HG03565 (cell line): Measurements from ENCODE around the gene SNCB.

Experiments used
- ATAC-seq: cut with Tn5 transposase; IDR thresholded peaks from one replicate; pipeline ENCODE4 v1.9.1; 2021; ENCODE audit warnings: mild to moderate bottlenecking, moderate library complexity; ENCODE audit not compliant: unreplicated experiment

The SNCB gene

GRCh38 chr5:176629853-176630680, at the start of gene SNCB, which contains the start of gene EIF4E1B:
Gene SNCB (minus strand): TSS chr5:176630534. CDS start chr5:176629654, 880 bp downstream.
Gene EIF4E1B (plus strand): TSS chr5:176630675. CDS start chr5:176642788, 12,113 bp downstream.
- ATAC-seq = no peak

DNA sequence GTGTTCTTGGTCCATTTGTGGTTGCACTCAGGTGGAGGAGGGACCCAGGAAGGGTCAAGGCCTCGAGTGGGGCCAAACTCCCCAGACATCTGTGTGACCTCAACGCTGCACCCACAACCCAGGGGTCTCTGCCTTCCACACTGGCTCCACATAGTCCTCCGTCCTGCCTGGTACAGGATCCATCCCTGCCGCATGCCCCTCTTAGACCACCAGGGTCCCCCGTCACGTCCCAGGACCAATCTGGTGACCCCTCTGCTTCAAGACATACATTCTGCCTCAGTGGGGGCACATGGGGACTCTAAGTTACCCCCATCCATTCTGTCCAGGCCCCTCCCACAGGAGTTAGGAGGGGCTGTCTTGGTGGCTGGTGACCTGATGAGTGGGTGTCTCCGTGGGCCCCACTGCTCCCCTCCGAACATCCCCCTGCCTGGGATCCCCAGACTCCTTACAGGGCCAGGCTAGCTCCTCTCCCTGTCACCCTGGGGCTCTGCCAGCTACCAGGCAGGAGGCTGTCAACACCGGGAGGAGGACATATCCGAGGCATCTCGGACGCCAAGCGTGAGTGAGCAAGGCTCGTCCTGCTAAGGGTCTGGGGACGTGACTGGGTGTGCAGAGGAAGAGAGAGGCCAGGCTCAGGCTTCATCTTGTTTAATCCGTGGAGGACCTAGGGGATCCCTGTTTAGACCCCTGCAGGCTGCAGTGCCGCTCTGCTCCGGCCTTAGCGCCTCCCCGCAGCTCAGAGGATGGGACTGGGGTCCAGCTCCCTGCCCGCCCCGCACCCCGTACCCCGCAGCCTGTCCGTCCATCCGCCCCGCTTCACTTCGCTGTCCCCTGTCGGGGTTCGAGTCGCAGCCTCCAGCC, 49.3 kb upstream of the SNCB start:
- no peak for ATAC-seq

DNA sequence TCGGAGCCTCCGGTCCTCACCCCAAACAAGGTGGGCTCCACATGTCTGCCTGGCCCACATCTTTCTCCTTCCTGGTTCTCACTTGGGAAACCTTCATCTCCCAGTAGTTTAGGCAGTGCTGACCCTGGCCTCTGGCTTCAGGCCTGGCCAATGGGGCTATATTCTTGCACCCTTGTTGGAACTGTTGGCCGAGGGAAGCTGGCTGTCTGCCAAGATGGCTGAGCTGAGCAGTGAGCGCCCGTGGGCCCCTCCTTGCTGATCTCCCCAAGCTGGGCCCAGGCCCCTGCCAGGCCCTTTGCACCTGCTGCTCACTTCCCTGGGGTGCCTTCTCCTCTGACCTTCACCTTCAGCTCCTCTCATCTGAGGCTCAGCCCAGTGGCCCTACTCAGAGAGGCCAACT, 48.2 kb upstream of the SNCB start:
- ATAC-seq = no peak

- no peak for ATAC-seq
These were observed 47.0 kb upstream of the SNCB start for GRCh38 chr5:176677209-176677939.

DNA sequence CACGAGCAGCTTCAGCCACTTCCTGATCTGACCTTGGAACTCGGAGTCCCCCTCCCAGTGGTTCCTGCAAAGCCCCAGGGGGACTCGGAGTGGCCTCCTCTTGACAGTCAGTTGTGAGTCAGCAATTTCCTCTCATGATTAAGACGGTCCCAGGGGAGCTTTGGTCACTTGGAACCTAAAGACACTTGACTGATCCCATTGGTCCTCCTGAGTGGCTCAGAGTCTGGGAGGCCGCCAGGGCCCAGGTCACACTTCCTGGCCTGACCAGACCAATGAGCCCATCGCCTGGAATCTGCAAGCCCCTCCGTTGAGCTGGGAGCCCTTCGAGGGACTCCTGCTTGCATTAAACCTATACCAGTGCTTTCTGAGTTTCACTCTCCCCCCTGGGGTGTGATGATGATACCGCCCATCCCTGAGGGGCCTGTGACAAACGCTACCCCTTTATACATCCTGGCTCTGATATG, 46.1 kb upstream of the SNCB start:
- ATAC-seq = peak; percentile 78

GRCh38 chr5:176675676-176676360, 45.5 kb upstream of the SNCB start:
- ATAC-seq = no peak

DNA sequence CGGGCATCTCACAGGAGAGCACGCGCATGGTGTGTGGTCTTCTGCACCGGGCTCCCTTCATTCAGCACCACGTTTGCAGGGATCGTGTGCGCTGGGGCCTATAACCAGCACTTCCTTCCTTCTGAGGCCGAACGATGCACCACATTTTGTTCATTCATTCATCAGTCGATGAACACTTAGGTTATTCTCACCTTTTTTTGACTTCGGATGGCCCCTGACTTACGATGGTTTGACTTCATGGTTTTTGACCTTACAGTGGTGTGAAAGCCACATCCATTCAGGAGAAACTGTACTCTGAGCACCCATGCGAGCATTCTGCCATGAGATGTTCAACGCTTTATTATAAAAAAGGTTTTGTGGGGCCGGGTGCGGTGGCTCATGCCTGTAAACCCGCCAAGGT, 44.5 kb upstream of the SNCB start:
- ATAC-seq = no peak

DNA sequence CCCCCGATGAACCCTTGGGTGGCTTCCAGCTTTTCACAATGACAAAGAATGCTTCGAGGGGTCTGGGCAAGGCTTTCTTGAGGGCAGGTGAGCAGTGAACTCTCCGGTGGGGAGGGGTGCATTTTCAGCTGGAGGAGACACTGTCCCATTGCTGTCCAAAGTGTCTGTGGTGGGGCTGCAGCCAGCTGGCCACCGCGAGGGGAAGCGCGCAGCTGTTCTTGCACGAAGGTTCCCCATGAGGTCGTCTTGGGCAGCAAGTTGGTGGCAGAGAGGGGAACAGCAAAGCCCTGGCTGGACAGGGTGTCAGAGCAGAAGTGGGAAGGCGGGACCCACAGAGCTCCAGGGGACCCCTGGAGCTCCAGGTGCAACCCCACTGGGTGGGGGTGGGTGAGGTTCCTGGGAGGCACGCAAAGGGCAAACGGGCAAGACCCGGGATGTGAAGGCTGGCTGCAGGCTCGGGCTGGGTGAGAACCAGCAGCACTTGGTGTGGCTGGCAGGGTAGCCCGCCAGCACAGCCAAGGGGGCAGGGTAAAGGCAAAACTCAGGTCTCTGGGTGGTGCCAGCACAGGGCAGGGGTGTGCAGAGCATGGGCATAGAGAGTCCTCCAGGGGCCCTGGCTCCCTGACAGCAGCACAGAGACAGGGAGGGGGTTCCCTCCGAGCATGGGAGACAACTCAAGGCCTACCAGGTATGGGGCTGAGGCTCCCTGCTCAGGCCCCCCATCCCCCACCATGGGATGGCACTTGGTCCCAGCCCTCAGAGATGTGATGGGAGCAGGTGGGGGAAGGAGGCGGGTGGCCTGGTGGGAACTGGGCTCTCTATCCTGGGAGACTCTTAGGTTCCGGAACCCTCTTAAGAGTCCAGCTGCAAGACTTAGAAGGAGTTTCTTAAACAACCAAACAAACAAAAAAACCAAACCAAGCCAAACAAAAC, 43.6 kb upstream of the SNCB start:
- no peak for ATAC-seq

DNA sequence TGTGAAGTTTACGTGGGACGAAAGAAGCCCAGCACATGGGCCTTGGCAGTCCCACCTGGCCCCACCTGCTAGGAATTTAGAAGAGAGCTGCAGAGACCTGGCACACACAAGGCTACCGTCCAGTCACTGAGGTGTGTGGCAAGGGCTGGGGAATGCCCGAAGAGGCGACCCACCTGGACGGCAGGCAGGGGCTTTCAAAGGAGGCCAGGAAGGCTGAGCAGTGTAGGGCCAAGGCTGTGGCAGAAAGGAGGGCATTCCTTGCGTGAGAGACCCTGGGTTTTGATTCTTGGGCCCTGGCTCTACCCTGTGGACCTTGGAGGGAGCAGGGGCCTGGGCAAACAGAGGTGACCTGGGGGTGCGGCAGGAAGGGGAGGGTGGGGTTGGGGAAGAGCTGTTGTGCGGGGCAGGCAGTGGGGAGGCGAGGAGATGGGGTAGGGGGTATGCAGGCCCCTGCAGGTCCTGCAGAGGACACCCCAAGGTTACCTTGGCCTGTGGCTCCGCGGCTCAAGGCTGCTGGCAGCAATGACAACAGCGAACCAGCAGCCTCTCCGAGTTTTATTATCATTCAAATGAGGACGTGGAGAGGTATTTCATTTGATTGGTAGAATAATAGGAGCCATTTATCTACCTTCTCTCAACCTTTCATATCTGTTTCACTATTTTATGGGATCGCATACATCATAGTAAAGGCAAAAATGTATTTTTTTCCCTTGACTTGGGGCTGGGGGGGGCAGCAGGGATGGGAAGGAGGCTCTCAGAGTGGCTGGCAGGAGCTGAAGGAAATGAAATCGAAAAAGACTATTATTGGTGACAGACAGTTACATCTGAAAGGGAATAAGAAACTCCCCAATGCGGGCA, 41.8 kb upstream of the SNCB start:
- ATAC-seq = no peak

DNA sequence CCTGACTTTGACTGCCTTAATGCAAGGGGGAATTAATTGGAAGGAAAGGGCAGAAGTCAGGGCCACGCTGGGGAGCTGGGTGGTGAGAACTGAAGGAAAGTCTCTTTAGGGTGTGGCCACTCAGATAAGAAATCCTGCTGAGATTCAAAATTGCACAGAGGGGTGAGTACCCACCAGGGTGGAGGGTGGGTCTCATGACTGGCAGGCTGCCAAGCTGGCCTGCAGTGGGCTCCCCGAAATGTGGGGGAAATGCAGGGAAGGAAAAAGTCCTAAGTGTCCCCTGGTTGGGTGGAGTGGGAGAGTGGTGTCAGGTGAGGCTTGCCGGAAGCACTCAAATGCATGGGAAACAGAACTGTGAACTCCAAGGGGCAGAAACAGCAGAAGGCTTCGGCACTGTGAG, 41.1 kb upstream of the SNCB start:
- ATAC-seq = no peak

- ATAC-seq = no peak
These were observed 40.1 kb upstream of the SNCB start for GRCh38 chr5:176670449-176670848.

- ATAC-seq = no peak
These were observed 37.3 kb upstream of the SNCB start for GRCh38 chr5:176667637-176668036.

- no peak for ATAC-seq
These were observed 35.2 kb upstream of the SNCB start for GRCh38 chr5:176665517-176665916.

DNA sequence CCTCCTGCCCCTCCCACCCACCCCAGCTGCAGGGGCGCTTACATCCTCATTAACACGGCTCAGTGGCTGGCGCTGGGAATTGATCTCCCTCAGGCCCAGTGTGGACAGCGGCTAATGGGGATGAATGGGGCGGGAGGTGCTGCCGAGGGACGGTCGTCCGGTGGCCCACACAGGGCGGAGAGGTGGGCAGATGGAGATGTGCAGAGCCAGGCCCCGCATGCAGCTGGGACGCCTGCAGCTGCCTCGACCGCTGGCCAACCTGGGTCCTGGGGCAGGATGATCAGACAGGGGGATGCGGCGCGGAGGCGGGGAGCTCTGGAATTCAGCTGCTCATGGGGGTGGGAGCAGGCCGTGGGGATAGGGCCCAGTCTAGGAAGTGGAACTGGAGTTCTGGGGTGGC, 34.6 kb upstream of the SNCB start:
- no peak for ATAC-seq

DNA sequence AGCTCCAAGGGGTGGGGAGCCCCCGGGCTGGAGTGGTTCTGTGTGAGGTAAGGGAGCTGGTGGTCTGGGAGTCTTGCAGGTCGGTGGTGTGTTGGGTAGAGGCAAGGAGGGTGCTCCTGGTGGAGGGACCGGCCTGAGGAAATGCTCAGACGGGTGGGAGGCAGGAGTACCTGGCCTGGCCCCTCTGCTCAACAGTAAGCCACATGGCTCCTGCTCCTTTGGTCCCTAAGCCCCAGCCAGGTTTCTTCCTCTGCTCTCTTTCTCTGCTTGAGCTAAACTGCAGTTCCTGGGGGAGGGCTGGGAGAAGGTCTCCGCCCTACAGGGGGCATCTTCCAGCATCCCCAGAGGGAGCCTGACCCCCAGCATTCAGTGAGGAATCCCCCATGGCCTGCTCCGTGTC, 34.1 kb upstream of the SNCB start:
- ATAC-seq = no peak

- no peak for ATAC-seq
These were observed 33.2 kb upstream of the SNCB start for GRCh38 chr5:176663566-176663965.

- no peak for ATAC-seq
These were observed 32.3 kb upstream of the SNCB start for GRCh38 chr5:176662371-176663333.
